Fibroblast of peridontal ligament (primary cell): ENCODE measurements around the gene FCGR3B.
"Not testable (repeated sequence)": the region's sequence is repeated elsewhere in the genome, so short reads cannot be mapped to it uniquely, and the experiment has no call there.

Source experiments
- DNase-seq: peaks from one replicate; pipeline ENCODE4 v3.0.0-alpha.2; 2010; ENCODE audit errors: extremely low read depth

FCGR3B gene

GRCh38 chr1:161631076-161631475 lies at the start of gene FCGR3B:
Gene FCGR3B, minus strand, starts transcription at chr1:161631176. Its CDS starts 82 bp downstream, at chr1:161631094.
- no peak for DNase-seq

GRCh38 chr1:161678500-161678899 lies 47.5 kb upstream of the FCGR3B start:
- DNase-seq: no peak

- DNase-seq: no peak
Measured at GRCh38 chr1:161676958-161677689, 46.1 kb upstream of the FCGR3B start.

- DNase-seq: no peak
Measured at GRCh38 chr1:161676441-161676840, 45.5 kb upstream of the FCGR3B start.

- not testable (repeated sequence) for DNase-seq
Measured at GRCh38 chr1:161674908-161675307, 43.9 kb upstream of the FCGR3B start.

- DNase-seq: not testable (repeated sequence)
Measured at GRCh38 chr1:161674447-161674846, 43.5 kb upstream of the FCGR3B start.

GRCh38 chr1:161673437-161673836 lies 42.5 kb upstream of the FCGR3B start:
- not testable (repeated sequence) for DNase-seq

- peak; percentile 17 for DNase-seq
Measured at GRCh38 chr1:161671045-161672020, 40.4 kb upstream of the FCGR3B start.

- DNase-seq: not testable (repeated sequence)
Measured at GRCh38 chr1:161664689-161665088, 33.7 kb upstream of the FCGR3B start.

- DNase-seq: not testable (repeated sequence)
Measured at GRCh38 chr1:161663569-161663968, 32.6 kb upstream of the FCGR3B start.

- not testable (repeated sequence) for DNase-seq
Measured at GRCh38 chr1:161662684-161663339, 31.8 kb upstream of the FCGR3B start, which contains the start of gene FCGR2B. Gene FCGR2B, plus strand, starts transcription at chr1:161663143. Its CDS starts 99 bp downstream, at chr1:161663242.

GRCh38 chr1:161661660-161662311 lies 30.8 kb upstream of the FCGR3B start:
- DNase-seq: not testable (repeated sequence)

GRCh38 chr1:161658524-161658923 lies 27.5 kb upstream of the FCGR3B start:
- not testable (repeated sequence) for DNase-seq

- not testable (repeated sequence) for DNase-seq
Measured at GRCh38 chr1:161653971-161654370, 23.0 kb upstream of the FCGR3B start.

GRCh38 chr1:161653541-161653940 lies 22.6 kb upstream of the FCGR3B start:
- not testable (repeated sequence) for DNase-seq

GRCh38 chr1:161647507-161648360 lies 16.8 kb upstream of the FCGR3B start:
- peak; percentile 70 for DNase-seq

- not testable (repeated sequence) for DNase-seq
Measured at GRCh38 chr1:161644855-161645254, 13.9 kb upstream of the FCGR3B start.

- DNase-seq: not testable (repeated sequence)
Measured at GRCh38 chr1:161643481-161644208, 12.7 kb upstream of the FCGR3B start.

- DNase-seq: peak; percentile 51
Measured at GRCh38 chr1:161642697-161643096, 11.7 kb upstream of the FCGR3B start.

GRCh38 chr1:161639203-161639602 lies 8.2 kb upstream of the FCGR3B start:
- DNase-seq: not testable (repeated sequence)
